Superior temporal gyrus (tissue), 1 donor: ENCODE measurements around the gene LSM4.

Source experiments
- DNase-seq: peaks from one replicate; pipeline ENCODE4 v3.0.0-alpha.2; 2016; ENCODE audit errors: extremely low spot score

The LSM4 gene

DNA sequence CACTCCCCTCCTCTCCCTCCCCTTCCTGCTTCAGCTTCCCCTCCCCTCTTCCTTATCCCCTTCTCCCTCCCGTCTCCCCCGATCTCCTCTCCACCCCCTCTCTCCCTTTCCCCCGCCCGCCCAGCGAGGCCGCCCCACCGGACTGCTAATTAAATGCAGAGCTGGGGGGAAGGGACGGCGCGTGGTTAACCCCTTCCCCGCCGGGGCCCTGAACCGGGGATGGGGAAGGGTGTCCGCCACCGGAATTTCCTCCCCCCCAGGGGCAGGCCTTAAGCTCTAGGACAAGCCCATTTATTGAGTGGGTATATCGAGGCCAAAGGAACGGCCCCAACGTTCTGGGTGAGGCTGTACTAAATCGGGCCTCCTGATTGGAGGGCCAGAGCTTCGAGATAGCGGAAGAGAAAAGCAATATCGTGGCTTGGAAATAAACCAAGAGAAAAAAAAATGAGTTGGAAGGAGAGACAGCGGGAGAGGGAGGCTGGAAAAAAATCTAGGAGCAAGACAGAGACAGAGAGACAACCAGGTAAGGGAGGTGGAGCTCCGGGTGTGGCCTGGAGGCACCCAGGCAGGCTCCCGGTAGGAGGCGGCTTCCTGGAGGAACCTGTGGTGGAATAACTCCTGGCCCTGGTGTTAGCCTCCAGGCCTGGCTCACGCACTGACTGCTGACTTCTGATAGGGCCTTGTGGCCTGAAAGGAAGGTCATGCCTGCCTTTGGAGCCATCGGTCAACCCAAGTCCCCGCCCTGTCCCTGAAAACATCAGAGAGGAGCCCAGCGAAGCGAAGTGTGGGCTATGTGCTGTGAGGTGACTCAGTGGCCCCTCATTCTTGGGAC, 29.9 kb downstream of the LSM4 start:
- DNase-seq = peak; percentile 35

DNA sequence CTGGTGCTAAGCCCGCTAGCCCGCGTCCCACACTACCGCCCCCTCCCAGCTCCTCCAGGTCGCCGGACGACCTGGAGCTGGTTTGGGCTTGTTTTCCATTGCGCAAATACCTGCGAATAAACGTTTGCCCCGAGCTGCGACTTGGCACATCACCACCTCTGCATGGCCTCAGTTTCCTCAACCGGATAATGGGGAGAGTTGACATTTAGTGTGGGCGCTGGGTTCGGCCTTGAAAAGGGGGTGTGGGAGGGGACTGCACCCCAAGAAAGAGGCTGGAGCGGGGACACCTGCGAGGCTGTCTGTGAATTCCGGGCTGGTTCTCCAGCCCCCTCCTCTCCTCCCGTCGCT, 30.4 kb downstream of the LSM4 start:
- DNase-seq = peak; percentile 14

DNA sequence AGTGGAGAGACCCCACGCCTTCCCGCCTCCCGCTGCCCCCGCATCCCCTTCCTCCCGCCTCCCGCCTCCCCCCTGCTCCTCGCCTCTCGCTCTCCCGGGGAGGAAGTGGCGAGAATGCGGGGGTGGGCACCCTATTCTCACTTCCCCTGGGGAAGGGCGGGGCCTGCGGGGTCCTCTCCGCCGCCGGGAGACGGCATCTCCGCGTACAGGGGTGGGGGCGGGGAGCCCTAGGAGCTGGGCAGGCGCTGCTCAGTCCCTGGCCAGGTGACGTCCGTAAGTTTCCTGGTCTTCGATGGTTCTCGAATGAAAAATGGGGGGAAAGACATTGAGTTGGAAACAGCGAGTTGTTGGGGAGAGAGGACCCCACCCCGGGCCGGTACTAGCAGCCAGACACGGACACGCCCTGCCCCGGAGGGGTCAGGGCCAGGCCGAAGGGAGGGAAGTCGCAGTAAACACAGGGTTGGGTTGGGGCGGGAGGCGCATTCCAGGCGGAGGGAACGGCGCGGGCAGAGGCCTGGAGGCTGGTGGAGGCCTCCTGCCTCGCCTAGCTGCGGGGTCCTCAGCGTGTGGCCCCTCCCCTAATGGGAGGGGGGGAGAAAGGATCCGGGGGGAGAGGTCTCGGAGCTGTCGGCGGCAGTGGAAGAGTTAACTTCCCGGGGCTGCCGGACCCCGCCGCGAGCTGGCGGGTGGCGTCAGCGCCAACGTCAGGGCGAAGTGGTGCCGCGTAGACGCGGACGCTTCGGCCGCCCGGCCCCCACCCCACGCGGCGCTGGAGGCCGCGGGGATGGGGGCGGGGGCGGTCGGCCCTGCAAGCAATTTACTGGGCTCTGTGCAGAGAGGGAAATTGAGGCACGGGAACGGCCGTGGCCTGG, 31.1 kb downstream of the LSM4 start:
- peak; percentile 50 for DNase-seq

DNA sequence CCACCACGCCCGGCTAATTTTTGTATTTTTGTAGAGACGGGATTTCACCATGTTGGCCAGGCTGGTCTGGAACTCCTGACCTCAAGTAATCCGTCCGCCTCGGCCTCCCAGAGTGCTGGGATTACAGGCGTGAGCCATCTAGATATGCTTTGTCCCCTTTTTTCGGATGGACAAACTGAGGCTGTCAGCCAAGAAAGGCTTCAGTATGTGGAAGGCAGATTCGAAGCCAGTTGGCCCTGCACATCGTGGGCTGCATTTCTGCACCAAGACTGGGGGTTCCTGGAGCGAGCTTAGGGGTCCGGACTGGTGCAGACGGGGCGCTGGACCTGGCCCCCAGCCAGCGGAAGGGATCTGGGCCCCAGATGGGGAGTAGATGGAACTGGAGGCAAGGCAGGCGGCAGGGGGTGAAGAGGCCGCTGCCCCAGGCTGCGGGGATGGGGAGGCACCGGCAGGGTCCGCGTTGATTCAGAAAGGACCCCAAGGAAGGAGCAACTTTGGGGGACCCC, 31.8 kb downstream of the LSM4 start:
- DNase-seq = no peak

DNA sequence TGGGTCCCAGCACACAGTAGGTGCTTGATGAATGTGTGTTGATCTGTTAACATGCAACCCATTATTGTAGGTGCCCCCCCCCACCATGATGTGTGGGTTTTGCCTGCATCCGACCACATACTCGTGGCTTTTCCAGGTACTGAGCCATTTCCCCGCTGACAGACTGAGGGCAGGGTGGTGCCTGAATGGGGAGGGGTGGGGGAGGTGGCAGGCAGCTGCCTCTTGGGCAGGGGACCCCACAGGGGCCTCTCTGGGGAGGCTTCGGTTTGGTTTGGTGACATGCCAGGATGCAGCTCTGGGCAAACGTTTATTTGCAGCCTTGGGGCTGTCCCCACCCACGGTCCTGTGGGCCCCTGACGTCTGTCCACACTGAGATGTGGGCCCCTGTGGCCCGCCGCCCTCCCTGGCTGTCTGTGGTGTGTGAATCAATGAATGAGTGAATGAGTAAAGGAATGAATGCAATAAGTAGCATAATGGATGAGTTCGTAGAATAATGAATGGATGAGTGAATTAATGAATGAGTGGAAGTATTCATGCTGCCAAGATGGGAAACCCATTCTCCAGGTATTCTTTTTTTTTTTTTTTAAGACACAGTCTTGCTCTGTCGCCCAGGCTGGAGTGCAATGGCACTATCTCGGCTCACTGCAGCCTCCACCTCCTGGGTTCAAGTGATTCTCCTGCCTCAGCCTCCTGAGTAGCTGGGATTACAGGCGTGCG, 32.4 kb downstream of the LSM4 start:
- no peak for DNase-seq

DNA sequence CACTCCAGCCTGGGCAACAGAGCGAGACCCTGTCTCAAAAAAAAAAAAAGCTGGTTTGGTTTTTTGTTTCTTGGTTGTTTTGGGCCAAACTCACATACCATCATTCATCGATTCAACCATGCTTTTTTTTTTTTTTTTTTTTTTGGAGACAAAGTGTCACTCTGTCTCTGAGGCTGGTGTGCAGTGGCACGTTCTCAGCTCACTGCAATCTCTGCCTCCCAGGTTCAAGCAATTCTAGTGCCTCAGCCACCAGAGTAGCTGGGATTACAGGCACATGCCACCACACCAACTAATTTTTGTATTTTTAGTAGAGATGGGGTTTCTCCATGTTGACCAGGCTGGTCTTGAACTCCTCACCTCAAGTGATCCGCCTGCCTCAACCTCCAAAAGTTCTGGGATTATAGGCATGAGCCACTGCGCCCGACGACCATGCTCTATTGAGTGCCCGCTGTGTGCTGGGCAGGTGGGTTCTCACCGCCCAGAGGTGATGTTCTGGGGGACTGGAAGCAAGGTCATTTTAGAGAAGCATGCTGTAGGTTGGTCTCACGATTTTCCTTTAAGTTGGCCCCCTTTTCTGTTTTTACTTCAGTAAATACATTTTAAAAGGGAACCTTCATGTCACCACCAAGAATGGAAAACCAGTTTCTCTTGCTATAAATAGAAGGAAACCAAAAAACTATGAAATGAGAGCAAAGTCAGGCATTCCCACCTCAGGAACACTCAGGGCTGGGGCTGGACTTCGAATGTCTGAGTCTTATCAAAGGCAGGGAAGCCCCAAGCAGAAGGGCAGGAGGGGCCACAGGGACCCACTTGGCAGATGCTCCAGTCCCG, 33.2 kb downstream of the LSM4 start:
- no peak for DNase-seq

DNA sequence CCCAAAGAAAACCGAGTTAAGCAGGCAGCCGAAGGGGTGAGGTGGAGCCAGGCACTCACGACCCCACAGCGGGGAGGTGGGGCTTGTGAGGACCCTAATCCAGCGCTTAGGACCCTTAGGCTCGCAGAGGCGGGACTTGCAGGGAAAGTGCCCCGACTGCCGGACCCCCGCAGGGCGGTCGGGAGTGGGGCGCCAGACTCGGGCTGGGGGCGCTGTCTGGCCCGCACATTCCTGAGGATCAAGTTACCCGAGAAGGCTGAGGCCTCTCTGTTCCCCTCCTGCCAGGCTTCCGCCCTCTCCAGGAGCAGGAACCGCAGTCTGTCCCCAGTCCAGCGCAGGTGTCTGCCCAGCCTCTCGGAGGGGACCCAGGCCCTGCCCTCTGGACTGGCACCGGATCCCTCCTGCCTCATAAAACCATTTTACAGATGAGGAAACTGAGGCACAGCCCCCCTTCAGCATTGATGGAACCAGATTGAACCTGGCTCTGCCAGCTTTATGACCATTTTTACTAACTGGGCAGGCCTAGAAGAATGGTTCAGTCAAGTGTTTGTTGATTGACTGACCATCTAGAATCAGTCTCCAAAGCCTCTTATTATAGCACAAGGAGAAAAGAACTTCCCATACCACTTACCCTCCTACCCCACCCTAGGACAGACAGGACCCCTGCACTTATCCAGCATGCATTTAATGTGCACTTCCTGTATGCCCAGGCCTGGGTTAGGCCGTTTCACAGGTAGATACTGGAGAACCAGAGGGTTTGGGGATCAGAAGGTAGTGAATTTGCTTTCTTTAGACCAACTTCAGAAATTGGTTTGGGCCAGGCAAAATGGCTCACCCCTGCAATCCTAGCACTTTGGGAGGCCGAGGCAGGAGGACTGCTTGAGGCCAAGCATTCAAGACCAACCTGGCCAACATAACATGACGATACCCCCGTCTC, 34.8 kb downstream of the LSM4 start:
- DNase-seq = no peak

DNA sequence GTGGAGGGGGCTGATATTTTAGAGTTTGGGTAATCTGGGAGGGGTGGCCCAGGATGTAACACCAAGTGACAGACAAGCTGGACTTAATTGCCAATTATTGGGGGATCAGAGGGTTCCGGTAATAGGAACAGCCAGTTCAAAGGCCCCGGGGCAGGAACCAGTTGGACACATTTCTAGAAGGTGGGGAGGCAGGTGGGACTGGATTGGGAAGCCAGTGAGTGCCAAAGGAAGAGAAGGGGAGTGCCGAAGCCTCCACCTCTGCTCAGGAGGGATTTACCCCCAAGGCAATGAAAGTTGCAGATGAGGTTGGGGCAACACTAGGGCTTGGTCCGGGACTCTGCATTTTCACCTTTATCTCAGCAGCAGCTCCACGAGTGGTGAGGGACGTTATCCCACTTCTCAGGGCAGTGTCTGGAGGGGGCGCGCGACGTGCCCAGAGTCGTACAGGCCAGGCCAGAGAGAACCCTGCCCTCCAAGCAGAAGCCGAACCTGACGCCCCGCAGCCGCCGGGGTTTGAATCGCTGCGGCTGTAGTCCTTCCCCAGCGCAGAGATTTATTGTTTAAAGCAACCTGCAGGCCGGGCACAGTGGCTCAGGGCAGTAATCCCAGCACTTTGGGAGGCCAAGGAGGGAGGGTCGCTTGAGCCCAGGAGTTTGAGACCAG, 35.8 kb downstream of the LSM4 start:
- DNase-seq = no peak

DNA sequence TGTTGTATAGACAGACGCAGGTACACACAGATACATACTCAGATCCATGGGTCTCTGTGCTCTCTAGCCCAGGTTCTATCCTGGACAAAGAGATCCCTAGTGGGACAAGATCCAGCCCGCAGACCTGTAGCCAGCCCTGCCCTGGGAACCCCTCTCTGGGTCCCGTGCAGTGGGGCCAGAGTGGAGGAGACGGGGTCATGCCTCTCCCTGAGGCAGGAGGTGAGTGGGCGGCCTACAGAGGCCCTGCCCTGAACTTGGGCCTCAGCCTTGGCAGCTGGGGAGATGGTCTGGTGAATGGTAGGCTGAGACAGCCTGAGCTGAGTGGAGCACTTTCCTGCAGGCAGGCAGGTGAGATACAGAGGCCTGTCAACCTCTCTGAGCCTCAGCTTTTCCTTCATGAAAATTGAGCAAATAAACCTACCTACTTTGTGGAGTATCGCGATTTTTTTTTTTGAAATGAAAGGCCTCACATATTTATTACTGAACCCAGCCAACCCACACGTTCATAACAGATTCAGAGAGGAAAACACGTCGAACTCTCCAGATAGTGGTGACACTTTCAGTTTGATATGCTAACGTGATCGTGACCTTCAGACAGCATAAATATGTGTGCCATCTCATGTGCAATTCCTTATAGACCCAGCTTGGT, 38.0 kb downstream of the LSM4 start:
- no peak for DNase-seq

DNA sequence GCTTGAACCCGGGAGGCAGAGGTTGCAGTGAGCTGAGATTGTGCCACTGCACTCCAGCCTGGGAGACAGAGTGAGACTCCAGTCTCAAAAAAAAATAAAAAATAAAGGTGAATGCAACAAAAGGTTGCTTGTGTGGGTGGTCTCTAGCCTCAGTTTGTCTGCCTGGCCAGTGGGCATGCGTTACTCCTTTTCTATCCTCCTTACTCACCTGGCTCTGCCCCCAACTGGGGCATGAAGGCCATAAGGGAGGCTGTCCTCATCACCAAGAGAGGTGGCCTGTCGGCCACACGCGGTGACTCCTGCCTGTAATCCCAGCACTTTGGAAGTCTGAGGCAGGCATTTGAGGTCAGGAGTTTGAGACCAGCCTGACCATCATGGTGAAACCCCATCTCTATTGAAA, 39.5 kb downstream of the LSM4 start:
- DNase-seq = no peak

DNA sequence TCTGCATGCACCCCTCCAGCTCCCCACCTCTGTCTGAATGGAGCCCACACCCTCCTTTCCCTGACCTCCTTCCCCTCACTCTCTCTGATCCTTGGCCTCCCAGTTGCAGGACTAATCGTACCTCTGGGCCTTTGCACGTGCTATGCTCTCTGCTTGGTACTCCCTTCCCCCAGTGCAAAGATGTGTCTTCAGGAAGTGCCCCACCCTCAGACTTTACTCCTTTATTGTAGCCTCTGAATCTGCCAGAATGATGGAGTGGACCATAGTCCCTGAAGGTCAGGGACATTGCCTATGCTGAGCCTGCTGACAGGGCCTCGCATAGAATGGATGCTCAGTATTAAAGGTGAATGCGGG, 40.1 kb downstream of the LSM4 start:
- no peak for DNase-seq

DNA sequence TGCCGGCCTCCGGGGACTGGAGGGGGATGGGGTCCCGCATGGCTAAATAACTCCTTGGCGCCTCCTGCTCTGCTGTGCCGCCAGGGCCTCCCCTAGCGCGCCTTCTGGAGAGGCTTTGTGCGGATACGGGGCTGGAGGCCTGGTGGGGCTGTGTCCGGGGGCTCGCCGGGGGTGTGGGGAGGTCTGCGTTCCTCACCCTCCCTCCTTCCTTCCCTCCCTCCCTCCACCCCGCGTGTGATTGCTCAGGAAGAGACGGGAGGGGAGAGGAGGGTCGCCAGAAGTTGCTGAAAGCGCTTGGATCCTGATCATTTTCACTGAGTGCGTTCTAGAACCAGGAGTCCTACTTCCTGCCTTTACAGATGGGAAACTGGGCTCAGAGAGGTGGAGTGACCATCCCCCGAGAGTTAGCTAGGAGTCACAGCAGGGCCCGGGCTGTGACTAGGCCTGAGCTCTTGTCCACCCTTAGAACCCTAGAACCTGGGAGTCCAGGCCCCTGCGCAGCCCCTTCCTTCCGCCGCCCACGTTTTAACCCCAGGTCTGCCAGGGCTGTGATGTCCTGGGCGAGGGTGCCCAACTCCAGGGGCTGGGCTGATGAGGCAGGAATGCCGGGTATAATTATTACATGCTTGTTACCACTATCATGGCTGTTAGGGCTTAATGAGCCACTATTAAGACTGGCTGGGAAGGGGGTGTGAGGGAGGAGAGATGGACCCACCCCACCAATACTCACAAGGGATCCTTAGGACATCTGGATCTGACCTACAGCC, 40.7 kb downstream of the LSM4 start:
- peak; percentile 68 for DNase-seq

DNA sequence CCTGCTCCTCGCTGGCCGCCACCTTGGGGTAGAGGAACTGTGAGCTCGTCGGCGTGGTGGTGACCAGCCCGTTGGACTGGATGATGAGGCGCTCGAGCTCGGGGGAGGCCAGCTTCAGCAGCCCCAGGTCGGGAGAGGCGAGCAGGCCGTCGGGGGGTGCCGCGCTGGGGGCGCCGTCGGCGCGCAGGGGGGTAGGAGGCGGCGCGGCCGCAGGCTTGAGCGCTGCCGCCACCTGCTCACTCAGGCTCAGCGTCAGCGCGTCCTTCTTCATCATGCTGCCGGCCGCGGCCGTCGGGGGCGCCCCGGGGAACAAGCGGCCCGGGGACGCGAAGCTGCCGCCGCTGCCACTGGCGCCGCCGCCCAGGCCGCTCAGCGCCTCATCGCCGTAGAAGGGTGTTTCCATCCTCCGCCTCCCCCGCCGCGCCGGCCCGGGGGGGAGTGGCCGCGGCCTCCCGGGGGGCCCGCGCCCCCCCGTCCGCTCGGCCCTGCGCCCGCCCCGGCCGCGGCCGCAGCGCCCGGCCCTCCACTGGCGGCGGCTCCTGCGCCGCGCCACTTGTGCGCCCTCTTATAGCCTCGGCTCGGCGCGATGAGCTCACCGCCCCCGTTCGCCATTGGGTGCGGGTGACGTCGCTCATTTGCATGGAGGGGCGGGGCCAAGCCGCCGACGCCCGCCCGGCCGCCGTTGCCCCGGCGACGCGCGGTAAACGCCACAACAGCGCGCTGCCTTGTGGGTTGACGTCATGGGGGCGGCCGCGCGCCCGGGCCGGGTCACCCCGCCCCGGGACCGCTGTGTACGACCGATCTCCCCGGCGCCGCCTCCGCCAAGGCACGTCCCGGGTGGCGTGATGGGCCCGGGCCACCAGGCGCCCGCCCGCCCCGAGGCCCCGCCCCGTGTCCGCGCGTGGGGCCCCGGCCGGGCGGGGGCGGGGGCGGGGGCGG, 41.5 kb downstream of the LSM4 start, which contains the start of gene JUND:
TSS of gene JUND (minus strand) at position 541 of the 939 bp plus-strand sequence. CDS start at position 403, 138 bp downstream.
- peak; percentile 96 for DNase-seq

DNA sequence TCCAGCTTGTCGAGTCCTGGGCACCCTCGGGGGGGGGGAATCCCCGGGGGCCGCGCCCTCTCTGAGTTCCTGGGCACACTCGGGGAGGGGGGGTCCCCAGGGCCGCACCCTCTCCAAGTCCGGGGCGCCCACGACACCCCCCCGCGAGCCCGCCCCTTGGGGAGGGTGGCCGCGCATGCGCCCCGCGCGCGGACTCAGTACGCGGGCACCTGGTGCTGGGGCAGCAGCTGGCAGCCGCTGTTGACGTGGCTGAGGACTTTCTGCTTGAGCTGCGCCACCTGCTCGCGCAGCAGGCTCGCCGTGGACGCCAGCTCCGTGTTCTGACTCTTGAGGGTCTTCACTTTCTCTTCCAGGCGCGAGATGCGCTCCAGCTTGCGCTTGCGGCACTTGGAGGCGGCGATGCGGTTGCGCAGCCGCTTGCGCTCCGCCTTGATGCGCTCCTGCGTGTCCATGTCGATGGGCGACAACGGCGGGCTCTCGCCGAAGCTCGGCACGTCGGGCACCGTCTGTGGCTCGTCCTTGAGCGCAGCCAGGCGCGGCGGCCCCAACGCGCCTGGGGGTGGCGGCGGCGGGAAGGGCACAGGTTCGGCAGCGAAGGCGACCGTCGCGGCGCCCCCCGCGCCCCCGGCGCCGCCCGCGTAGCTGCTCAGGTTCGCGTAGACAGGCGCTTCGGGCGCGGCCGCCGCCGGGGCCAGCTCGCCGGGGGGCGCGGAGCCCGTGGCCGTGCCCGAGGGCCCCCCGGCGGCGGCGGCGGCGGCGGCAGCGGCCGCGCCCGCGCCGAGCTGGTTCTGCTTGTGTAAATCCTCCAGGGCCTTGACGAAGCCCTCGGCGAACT, 42.4 kb downstream of the LSM4 start:
- DNase-seq = peak; percentile 71

DNA sequence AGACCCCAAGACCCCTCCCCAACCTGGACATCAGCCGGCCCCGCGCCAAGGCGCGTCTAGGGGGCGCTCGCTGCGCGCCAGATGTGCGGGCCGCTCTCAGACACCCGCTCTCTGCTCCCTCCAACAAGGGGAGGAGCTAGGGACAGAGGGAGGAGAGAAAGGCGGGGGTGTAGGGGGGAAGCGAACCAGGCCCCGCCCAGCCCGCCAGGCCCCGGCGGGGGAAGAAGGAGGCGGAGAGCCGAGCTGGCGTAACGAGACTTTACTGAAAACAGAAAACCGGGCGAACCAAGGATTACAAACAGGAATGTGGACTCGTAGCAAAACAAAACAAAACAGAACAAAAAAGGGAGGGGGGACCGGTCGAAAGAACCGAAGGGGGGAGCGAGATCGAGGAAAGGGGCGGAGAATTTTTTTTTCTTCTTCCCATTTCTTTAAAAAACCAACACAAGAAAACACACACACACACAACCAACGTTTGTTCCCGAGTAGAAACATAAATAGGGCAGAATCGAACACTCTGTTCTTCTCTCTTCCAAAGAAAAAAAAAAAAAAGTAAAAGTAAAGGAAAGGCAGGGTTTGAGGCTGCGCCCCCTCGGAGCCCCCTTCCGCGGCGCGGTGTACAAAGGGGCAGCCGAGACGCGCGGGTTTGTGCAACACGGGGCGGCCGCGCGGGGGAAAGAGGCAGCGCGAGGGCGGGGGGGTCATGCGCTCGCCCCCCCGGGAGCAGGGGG, 43.2 kb downstream of the LSM4 start:
- DNase-seq = peak; percentile 94

DNA sequence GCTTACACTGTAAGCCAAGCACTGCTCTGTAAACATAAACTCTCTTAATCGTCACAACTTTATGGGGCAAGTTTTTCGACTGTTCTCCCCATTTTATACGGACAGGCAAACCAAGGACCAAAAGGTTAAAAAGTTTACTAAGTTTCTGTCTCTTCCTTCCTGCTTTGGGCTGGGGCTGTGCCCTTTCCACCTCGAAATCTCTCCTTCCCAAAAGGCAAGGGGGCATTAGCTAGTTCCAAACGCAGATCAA, 43.7 kb downstream of the LSM4 start:
- no peak for DNase-seq
